Epidermal melanocyte (primary cell): ENCODE data around the gene CPNE9.

Experiments
- DNase-seq: peaks from one replicate; pipeline ENCODE4 v3.0.0; 2011; ENCODE audit warnings: low spot score; ENCODE audit not compliant: insufficient read length

CPNE9 gene

GRCh38 chr3:9703736-9704346 lies at the start of gene CPNE9:
CPNE9 (plus strand) TSS chr3:9703833; CDS start chr3:9703997, 164 bp downstream.
- DNase-seq: no peak

GRCh38 chr3:9659849-9660248 lies 43.8 kb upstream of the CPNE9 start:
- DNase-seq: no peak

DNA sequence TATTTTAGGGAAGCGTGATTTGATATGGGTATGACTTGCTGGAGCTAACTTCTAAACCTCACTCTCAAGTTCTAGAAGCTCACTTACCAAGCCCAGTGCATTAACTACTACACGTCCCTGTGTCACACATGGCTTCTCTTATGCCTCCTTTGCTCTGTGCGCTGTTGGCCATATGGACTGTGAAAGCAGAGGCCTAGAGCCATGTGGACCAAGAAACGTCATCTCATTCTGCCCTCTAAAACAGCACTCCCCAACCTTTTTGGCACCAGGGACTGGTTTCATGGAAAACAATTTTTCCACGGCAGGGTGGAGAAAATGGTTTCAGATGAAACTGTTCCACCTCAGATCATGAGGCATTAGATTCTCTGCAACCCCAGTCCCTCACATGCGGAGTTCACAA lies 42.7 kb upstream of the CPNE9 start:
- DNase-seq: no peak

DNA sequence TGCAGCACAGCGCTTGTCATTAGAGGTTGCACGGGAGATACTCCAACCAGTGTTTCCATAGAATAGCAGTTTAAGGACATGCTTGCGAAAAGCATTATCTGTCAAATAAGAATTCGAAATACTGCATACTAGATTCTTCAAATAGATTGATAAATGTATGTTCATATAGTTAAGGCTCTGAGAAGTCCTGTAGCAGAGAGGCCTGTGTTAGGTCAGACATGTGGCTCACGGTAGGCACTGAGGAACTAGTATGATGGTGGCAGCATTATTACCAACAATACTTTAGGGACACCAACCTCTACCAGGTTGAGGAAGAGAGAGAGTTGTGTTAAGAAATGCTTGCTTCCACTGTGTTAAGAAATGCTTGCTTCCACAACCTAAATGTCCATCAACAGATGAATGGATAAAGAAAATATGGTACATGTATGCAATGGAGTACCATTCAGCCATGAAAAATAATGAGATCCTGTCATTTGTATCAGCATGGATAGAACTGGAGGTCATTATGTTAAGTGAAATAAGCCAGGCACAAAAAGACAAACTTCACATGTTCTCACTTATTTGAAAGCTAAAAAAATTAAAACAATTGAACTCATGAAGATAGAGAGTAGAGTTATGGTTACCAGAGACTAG lies 39.4 kb upstream of the CPNE9 start:
- DNase-seq: no peak

- DNase-seq: no peak
Measured at GRCh38 chr3:9666704-9667445, 36.8 kb upstream of the CPNE9 start.

DNA sequence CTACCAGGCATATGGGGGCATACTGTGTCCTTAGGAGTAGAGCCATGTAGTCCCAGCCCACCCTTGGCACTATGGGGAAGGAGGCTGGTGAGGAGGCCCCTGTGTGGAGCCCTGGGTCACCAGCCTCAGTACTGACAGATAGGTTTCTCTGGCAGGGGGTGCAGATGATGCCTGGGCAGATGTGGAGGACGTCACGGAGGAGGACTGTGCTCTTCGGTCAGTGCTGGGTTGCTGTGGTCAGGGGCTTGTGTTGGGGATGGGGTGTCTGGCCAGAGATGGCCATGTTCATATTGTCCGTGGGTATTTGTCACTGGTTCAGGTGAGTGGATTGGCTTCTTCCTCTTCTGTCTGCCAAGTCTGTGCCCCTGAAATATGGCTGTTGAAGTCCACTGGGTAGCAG lies 34.4 kb upstream of the CPNE9 start:
- no peak for DNase-seq

DNA sequence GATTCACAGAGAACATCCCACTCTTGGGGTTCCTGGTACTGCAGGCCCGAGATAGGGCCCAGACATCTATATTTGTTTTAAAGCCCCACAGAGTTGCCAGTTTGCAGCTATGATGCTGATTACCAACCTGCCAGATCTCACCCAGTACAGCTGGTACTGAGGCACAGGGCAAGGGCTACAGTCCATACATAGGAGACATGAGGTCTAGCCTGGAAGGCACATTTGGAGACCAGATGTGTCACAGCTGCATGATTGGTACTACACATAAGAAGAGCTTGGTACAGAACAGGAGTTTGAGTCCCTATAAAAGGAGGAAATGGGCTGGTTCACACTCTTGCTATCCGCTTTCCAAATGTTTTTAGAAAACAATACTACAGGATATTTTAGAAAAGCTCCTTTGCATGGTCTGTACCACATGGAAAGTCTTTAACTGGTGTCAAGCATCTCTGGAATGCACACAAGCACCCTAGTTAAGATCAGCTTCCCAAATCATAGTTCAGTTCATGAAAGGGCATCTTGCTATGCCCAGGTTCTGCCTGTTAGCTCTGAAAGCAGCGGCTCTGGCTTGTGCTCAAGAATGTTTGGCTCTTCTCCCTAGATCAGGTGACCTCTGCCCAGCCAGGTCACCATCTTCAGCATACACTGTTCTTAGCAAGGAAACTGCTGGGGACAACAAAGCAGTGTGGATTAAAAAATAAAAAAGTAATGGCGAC lies 33.8 kb upstream of the CPNE9 start:
- no peak for DNase-seq

DNA sequence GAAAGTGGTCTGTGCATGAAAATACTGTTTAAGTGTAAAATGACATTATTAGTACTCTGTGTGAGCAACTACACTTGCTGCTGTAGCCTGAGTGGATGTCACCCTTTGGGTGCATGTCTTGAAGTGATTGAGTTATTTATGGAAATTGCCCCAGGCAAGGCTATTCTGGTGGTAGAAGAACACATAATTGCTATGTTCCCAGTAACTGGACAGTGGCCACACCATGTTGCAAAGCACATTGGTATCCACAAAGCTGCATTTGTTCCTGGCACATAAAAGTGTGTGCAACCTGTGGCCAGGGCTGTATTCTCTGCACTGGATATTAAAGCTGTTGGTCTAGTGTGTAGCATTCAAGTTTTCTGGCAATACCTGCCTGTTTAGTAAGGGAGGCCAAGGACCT lies 30.6 kb upstream of the CPNE9 start:
- DNase-seq: no peak

DNA sequence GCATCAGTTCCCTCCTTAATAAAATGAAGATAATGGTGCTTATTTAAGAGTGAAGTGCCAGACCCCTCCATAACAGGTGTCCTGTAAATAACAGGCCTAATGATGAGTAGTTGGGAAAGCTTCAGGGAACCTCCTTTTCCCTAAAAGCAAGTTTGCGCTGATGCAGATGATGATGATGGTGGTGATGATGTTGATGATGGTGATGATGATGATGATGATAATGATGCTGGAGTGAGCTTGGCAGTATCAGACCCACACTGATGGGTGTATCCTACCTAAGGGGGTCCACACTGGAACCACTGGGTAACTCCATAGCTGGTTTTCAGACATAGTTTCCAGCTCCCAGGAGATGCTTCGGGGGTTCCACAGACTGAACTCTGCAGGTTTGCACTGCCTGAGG lies 29.9 kb upstream of the CPNE9 start:
- DNase-seq: no peak

- DNase-seq: no peak
Measured at GRCh38 chr3:9675736-9676290, 27.8 kb upstream of the CPNE9 start.

DNA sequence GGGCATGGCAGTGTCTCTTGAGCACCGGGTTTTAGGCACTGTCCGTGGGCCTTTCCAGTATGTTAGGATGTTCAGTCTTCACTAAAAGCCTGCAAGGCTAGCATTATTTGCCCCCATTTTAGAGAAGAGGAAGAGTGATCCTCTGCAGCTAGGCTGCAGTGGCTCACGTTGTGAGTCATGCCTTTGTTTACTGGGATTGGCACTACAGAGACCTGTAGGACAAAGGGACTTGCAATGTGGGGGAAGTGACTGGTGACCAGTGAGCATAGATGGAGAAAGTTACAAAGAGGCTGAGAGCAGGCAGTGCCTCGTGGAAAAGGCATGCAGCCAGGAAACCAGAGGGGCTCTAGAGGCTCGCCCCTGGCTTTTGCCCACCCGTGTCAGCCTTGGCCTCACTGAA lies 26.8 kb upstream of the CPNE9 start:
- DNase-seq: no peak

DNA sequence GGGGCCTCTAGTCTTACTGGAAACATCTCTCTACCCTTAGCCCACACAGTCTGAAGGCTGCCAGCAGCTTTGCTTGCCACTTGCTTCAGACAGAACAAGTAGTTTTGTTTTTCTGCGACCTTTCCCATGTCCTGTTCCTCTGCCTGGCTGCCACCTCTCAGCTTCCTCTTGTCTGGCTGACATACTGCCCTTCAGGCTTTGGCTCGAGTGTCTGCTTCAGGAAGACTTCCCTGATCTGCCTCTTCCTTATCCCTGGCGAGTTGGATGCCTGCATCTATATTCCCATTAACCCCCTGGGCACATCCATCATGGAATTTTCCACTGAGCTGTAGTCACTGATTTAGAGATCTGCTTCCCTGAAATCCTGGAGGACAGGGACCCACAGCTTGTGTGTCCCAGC lies 25.1 kb upstream of the CPNE9 start:
- DNase-seq: no peak

DNA sequence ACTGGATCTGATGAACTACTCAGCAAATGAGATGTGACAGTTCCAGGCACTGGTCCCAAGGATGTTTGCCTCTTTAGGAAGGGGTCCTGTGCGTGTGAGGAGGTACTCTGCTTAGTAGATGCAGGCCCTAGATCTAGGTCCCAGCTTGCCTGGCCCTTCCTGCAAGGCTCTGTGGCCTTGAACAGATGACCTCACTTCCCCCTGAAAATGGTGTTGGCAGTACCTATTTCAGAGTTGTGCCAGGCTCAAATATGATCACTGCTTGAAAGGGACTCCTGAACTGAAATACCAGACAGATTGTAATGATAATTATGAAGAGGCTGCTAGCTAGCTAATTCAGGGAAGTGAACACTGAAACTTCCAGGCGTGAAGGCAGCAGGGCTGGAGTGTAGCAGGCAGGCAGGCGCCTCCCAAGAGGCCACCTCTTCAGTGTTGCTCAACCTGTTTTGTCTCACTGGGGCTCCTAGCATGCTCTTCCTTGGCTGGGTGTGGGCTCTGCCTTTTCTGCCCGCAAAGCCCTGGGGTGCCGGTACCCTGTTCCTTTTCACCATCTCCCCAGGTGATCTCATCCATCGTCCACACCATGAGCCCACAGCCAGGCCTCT lies 24.1 kb upstream of the CPNE9 start:
- no peak for DNase-seq

DNA sequence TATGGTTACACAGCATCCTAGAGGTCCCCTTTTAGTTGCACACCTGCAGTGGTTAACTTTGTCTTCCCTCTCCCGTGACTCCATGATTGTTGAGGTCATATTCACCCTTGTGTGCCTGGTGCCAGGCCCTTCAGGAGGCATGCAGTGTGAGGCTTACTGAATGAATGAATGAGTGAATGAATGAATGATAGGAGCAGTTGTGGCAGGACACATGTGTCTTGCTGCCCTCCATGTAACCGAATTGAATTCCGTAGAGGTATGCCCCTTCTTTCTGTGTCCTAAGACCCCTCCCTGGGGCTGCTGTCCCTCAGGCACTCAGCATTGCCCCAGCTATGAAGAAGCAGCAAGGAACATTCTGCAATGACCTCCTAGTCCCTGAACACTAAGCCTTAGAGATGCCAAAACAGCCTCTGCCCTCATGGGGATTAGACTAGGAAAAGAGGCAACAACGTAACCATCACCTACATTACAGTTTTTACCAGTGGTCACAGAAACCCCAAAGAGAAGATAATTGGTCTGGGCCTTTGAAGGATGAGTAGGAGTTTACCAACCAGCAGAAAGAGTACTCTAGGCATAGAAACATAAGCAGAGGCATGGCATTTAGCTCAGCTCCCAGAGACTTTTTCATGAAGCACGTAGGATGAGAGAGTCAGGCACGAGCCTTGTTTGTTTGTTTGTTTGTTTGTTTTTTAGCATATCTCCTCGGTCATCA lies 22.5 kb upstream of the CPNE9 start:
- DNase-seq: no peak

- no peak for DNase-seq
Measured at GRCh38 chr3:9681723-9682081, 21.9 kb upstream of the CPNE9 start.

DNA sequence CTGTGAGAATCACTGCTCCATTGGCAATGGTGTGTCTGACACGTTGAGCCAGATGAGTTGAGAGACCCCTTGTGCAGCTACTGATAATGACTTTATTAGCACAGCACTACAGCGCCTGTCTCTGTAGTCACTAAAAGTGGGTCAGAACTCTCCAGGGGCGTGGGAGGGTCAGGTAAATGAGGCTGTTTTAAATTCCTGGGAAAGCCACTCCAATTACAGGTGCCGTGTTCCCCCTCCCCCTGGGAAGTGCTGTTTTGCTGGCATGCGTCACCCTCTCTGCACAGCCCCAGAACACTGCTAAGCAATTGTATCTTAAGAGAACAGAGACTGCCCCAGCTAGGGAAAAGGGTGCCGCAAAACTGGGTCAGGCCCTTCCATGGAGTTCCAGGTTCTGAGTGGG lies 21.5 kb upstream of the CPNE9 start:
- DNase-seq: no peak

GRCh38 chr3:9683426-9683825 lies 20.2 kb upstream of the CPNE9 start:
- DNase-seq: no peak

DNA sequence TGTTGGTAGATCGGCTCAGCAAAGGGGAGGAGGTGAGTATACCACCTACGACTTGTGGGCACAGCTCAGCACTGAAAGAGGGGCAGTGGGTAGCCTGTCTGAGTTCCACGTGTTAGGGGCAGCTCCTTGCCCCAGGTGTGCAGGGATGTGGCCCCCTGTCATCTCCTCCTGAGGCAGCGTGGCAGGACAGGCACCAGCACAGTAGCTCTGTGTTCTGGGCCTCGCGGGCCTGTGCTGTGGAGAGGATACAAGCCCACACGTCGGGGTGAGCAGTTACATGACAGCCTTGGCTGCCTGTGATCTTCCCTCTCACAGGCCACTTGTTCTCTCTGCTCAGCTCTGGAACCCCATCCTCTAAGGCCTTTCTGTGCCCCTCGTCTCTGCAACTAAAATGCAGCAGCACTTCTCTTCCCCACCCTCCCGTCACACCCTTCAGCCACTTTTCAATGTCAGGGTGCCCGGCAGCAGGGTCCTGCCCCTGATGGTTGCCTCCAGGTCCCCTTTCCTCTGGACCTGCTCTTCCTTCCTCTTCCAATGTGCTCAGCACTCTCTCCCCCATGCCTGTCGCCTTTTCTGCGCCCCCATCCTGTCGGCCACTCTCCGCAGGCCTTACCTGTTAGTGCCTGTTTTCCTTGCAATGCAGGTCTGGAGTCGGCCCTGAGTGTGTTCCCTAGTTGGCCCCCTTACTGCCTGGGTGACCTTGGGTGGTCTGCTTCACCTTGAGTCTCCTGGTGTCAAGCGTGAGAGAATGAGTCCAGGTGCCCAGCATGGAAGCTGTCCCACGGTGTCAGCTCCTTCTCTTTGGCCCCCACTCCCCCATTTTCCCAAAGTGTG lies 18.2 kb upstream of the CPNE9 start:
- DNase-seq: no peak

DNA sequence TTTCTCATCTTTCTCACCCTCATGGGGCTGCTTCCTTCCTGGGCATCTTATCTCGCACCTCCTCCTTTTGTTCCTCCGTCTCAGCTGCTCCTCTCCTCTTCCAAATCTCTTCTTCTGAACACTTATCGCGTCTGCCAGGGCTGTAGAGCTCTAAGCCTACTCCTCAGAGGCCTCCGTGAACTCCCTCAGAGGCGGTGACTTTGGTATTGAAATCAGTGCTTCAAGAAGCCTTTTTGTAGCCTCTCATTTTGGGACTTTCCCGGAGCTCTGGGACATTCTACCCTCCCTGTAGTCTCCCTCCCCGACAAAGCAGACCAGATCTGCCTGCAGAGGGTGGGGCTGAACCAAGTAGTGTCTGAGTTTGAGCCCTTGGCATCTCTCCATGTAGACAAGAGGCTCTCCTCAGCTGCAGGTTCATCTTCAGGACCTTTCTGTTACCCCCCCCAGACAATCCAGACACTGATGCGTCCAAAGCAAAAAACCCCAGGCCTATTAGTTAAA lies 17.5 kb upstream of the CPNE9 start:
- no peak for DNase-seq

- DNase-seq: no peak
Measured at GRCh38 chr3:9686703-9687102, 16.9 kb upstream of the CPNE9 start.
